H9 (cell line): Measurements from ENCODE around the gene SUN1. TPM values are rescaled to one million over a fixed set of nuclear protein-coding genes. Genes with fewer than 3 reads are reported as not detected.

Source experiments
- DNase-seq: peaks from one replicate; pipeline ENCODE4 v3.0.0-alpha.2; 2017
- H2AFZ ChIP-seq: one replicate; pipeline ENCODE4 v1.6.1; 2013; ENCODE audit warnings: mild to moderate bottlenecking, low read length, control low read depth, moderate library complexity
- H2AK5ac ChIP-seq: 2 replicates; pipeline ENCODE4 v1.6.1; 2013; ENCODE audit warnings: low read length, control low read depth, mixed read lengths; ENCODE audit not compliant: insufficient read length
- H2BK120ac ChIP-seq: one replicate; pipeline ENCODE4 v1.6.1; 2013; ENCODE audit warnings: low read depth, mild to moderate bottlenecking, low read length, control low read depth, inconsistent platforms; ENCODE audit not compliant: poor library complexity, severe bottlenecking
- H2BK12ac ChIP-seq: 2 replicates; pipeline ENCODE4 v1.6.1; 2013; ENCODE audit warnings: low read length, control low read depth, mixed read lengths, low read depth; ENCODE audit not compliant: insufficient read length
- H2BK15ac ChIP-seq: 2 replicates; pipeline ENCODE4 v1.6.1; 2013; ENCODE audit warnings: low read depth, low read length, control low read depth
- H2BK20ac ChIP-seq: one replicate; pipeline ENCODE4 v1.6.1; 2013; ENCODE audit warnings: low read depth, mild to moderate bottlenecking, low read length, control low read depth, inconsistent platforms; ENCODE audit not compliant: poor library complexity, severe bottlenecking
- H2BK5ac ChIP-seq: 2 replicates; pipeline ENCODE4 v1.6.1; 2013; ENCODE audit warnings: low read length, control low read depth, mixed read lengths; ENCODE audit not compliant: insufficient read length
- H3K14ac ChIP-seq: 2 replicates; pipeline ENCODE4 v1.6.1; 2013; ENCODE audit warnings: low read length, control low read depth; ENCODE audit not compliant: insufficient read depth
- H3K18ac ChIP-seq: 2 replicates; pipeline ENCODE4 v1.6.1; 2013; ENCODE audit warnings: low read depth, mild to moderate bottlenecking, mixed read lengths, low read length, control low read depth; ENCODE audit not compliant: insufficient read length
- H3K23ac ChIP-seq: 2 replicates; pipeline ENCODE4 v1.6.1; 2013; ENCODE audit warnings: low read length, control low read depth, mixed read lengths, low read depth; ENCODE audit not compliant: insufficient read length
- H3K23me2 ChIP-seq: 2 replicates; pipeline ENCODE4 v1.6.1; 2013; ENCODE audit warnings: low read depth, mild to moderate bottlenecking, mixed read lengths, low read length, control low read depth; ENCODE audit not compliant: insufficient read length, poor library complexity, severe bottlenecking
- H3K27ac ChIP-seq: 2 replicates; pipeline ENCODE4 v1.5.1; 2013; ENCODE audit warnings: low read length, control low read depth, mixed read lengths, low read depth; ENCODE audit not compliant: insufficient read length
- H3K27me3 ChIP-seq: 2 replicates; pipeline ENCODE4 v1.6.1; 2013; ENCODE audit warnings: low read length, control low read depth, inconsistent platforms; ENCODE audit not compliant: insufficient read depth
- H3K4ac ChIP-seq: 2 replicates; pipeline ENCODE4 v1.6.1; 2013; ENCODE audit warnings: low read depth, mild to moderate bottlenecking, control low read depth, inconsistent platforms, low read length, moderate library complexity
- H3K4me1 ChIP-seq: 2 replicates; pipeline ENCODE4 v1.6.1; 2013; ENCODE audit warnings: low read length, control low read depth, inconsistent platforms; ENCODE audit not compliant: insufficient read depth
- H3K4me2 ChIP-seq: 2 replicates; pipeline ENCODE4 v1.6.1; 2013; ENCODE audit warnings: low read length, control low read depth, mixed read lengths; ENCODE audit not compliant: insufficient read length, insufficient read depth
- H3K56ac ChIP-seq: 2 replicates; pipeline ENCODE4 v1.6.1; 2013; ENCODE audit warnings: low read depth, mild to moderate bottlenecking, mixed read lengths, low read length, control low read depth; ENCODE audit not compliant: insufficient read length
- H3K79me1 ChIP-seq: 2 replicates; pipeline ENCODE4 v1.6.1; 2013; ENCODE audit warnings: low read depth, mild to moderate bottlenecking, moderate library complexity, low read length, control low read depth, inconsistent platforms; ENCODE audit not compliant: insufficient read depth, poor library complexity, severe bottlenecking
- H3K79me2 ChIP-seq: 2 replicates; pipeline ENCODE4 v1.6.1; 2013; ENCODE audit warnings: low read length, control low read depth, inconsistent platforms; ENCODE audit not compliant: insufficient read depth
- H3K9ac ChIP-seq: 2 replicates; pipeline ENCODE4 v1.6.1; 2013; ENCODE audit warnings: low read length, control low read depth, mixed read lengths; ENCODE audit not compliant: insufficient read length; ENCODE audit errors: extremely low read depth
- H3K9me3 ChIP-seq: one replicate; pipeline ENCODE4 v1.6.1; 2013; ENCODE audit warnings: low read depth, low read length, inconsistent platforms; ENCODE audit not compliant: control insufficient read depth
- H3T11ph ChIP-seq: one replicate; pipeline ENCODE4 v1.6.1; 2013; ENCODE audit warnings: mild to moderate bottlenecking, low read length, control low read depth, inconsistent platforms
- H4K20me1 ChIP-seq: one replicate; pipeline ENCODE4 v1.6.1; 2013; ENCODE audit not compliant: control insufficient read depth, insufficient read length, insufficient read depth
- H4K5ac ChIP-seq: 2 replicates; pipeline ENCODE4 v1.6.1; 2013; ENCODE audit warnings: low read depth, mild to moderate bottlenecking, mixed read lengths, low read length, control low read depth; ENCODE audit not compliant: insufficient read length
- H4K8ac ChIP-seq: replicated peaks from 2 replicates; pipeline ENCODE4 v1.6.1; 2013; ENCODE audit warnings: low read length, control low read depth, mixed read lengths, low read depth; ENCODE audit not compliant: insufficient read length
- H4K91ac ChIP-seq: 2 replicates; pipeline ENCODE4 v1.6.1; 2013; ENCODE audit warnings: low read depth, mild to moderate bottlenecking, moderate library complexity, mixed read lengths, low read length, control low read depth; ENCODE audit not compliant: insufficient read length
- H3K27ac Mint-ChIP-seq, 3 experiments: 2 replicates in 2 of 3; 3 replicates in 1 of 3; pipeline ENCODE4 v1.8.0; 2020 to 2021; ENCODE audit warnings: mixed read lengths in 3 of 3, mild to moderate bottlenecking in 1 of 3, moderate library complexity in 1 of 3
- H3K27me3 Mint-ChIP-seq: 2 replicates; pipeline ENCODE4 v1.8.0; 2021; ENCODE audit warnings: low read depth, mild to moderate bottlenecking, moderate library complexity, mixed read lengths
- H3K36me3 Mint-ChIP-seq, 3 experiments: 2 replicates in 2 of 3; 3 replicates in 1 of 3; pipeline ENCODE4 v1.8.0; 2020 to 2021; ENCODE audit warnings: low read depth in 3 of 3, mixed read lengths in 3 of 3; ENCODE audit not compliant: insufficient read depth in 1 of 3
- H3K4me1 Mint-ChIP-seq, 2 experiments: 2 replicates each; pipeline ENCODE4 v1.8.0; 2020; ENCODE audit warnings: mixed read lengths in 2 of 2
- H3K4me3 Mint-ChIP-seq, 2 experiments: 2 replicates in 1 of 2; 3 replicates in 1 of 2; pipeline ENCODE4 v1.8.0; 2020 to 2021; ENCODE audit warnings: mild to moderate bottlenecking in 2 of 2, mixed read lengths in 2 of 2, moderate library complexity in 1 of 2
- H3K9me3 Mint-ChIP-seq, 2 experiments: 2 replicates in 1 of 2; 3 replicates in 1 of 2; pipeline ENCODE4 v1.8.0; 2020; ENCODE audit warnings: mild to moderate bottlenecking in 2 of 2, mixed read lengths in 2 of 2, moderate library complexity in 1 of 2
- CTCF ChIP-seq: fragments of 200-600 bp; sonication (generic); conservative IDR thresholded peaks from 3 replicates; pipeline ENCODE4 v1.8.0; 2021; ENCODE audit warnings: antibody characterized with exemption, mild to moderate bottlenecking
- WGBS: extraction: QIAGEN DNeasy Blood & Tissue Kit; methylation state at CpG from one replicate; pipeline ENCODE4 v1.1.7; 2013; ENCODE audit warnings: missing lambda C conversion rate, low lambda C conversion rate, mixed read lengths; ENCODE audit not compliant: insufficient read length; ENCODE audit errors: extremely low coverage; 5-methylcytosine and 5-hydroxymethylcytosine counted together
- total RNA-seq: library from RNA; stranded (reverse); gene quantifications from 2 replicates; pipeline ENCODE4 v1.2.1, GENCODE V29; 2021

The SUN1 gene
- total RNA-seq, 1 experiment from 2014 or later: 118 TPM

GRCh38 chr7:801940-802381 lies 30.3 kb upstream of the SUN1 start:
- H4K20me1 ChIP-seq: no peaks in the 10 kb centered on the region
- H3K4me1 ChIP-seq: no peaks in the 10 kb centered on the region; the same call in 1 of the 2 replicates
- H3K56ac ChIP-seq: no peak overlapping the region
- H3K4me2 ChIP-seq: no peak overlapping the region
- no peak overlapping the region for H2BK15ac ChIP-seq
- H3K9me3 Mint-ChIP-seq: peaks cover 10 to 13% of the 10 kb centered on the region in 2 experiments
- H2BK5ac ChIP-seq: no peak overlapping the region
- H3K9ac ChIP-seq: no peak overlapping the region
- H4K8ac ChIP-seq: no peak overlapping the region
- H3K27ac ChIP-seq: no peak overlapping the region
- peak overlapping the region; percentile 31; the same call in 1 of the 2 replicates for H3K14ac ChIP-seq
- no peaks in the 10 kb centered on the region for H3K79me2 ChIP-seq
- TF ChIP-seq CTCF: no peak
- no peak for DNase-seq
- no peak overlapping the region for H3T11ph ChIP-seq
- H3K9me3 ChIP-seq: no peaks in the 10 kb centered on the region
- H2AK5ac ChIP-seq: no peak overlapping the region
- no peak overlapping the region for H2AFZ ChIP-seq
- H2BK120ac ChIP-seq: no peak overlapping the region
- H3K23me2 ChIP-seq: no peaks in the 10 kb centered on the region
- H3K27ac Mint-ChIP-seq: peak overlapping the region in 1 of 3 experiments; percentile 90; a peak in 2 of 7 replicates
- H3K18ac ChIP-seq: peak overlapping the region; percentile 48
- no peak overlapping the region for H2BK20ac ChIP-seq
- no peak overlapping the region for H3K23ac ChIP-seq
- no peak overlapping the region for H2BK12ac ChIP-seq
- H3K79me1 ChIP-seq: no peaks in the 10 kb centered on the region
- H3K4me1 Mint-ChIP-seq: peaks cover 2 to 3% of the 10 kb centered on the region in 2 experiments; a peak in 2 of 4 replicates
- no peak overlapping the region for H3K4ac ChIP-seq
- no peak overlapping the region for H4K91ac ChIP-seq
- WGBS: no CpG with 5 or more reads among the region's 19 CpGs
- H4K5ac ChIP-seq: no peak overlapping the region
- no peaks in the 10 kb centered on the region for H3K27me3 Mint-ChIP-seq
- no peak overlapping the region for H3K4me3 Mint-ChIP-seq
- no peaks in the 10 kb centered on the region for H3K27me3 ChIP-seq
- H3K36me3 Mint-ChIP-seq: peaks cover 5 to 7% (median 7%) of the 10 kb centered on the region in 3 experiments; a peak in 6 of 7 replicates
